HEK293 (cell line): ENCODE results near the gene SLC12A4.

Source experiments
- KLF1 ChIP-seq: fragments of 450-650 bp; formaldehyde crosslinking; IDR thresholded peaks from 2 replicates; pipeline ENCODE4 v1.5.1; 2016; ENCODE audit warnings: missing biosample characterization, missing genetic modification characterization
- KLF16 ChIP-seq: fragments of 450-650 bp; formaldehyde crosslinking; IDR thresholded peaks from 2 replicates; pipeline ENCODE4 v1.5.1; 2017; ENCODE audit warnings: missing biosample characterization, missing genetic modification characterization
- OVOL3 ChIP-seq: fragments of 450-650 bp; formaldehyde crosslinking; IDR thresholded peaks from 2 replicates; pipeline ENCODE4 v1.5.1; 2016; ENCODE audit warnings: missing biosample characterization, missing genetic modification characterization
- PRDM2 ChIP-seq: fragments of 450-650 bp; formaldehyde crosslinking; IDR thresholded peaks from 2 replicates; pipeline ENCODE4 v1.5.1; 2016; ENCODE audit warnings: missing biosample characterization, missing genetic modification characterization, borderline replicate concordance
- WT1 ChIP-seq: fragments of 450-650 bp; formaldehyde crosslinking; IDR thresholded peaks from 2 replicates; pipeline ENCODE4 v1.5.1; 2016; ENCODE audit warnings: missing biosample characterization, missing genetic modification characterization
- ZEB2 ChIP-seq: fragments of 450-650 bp; formaldehyde crosslinking; IDR thresholded peaks from 2 replicates; pipeline ENCODE4 v1.5.1; 2016; ENCODE audit warnings: missing biosample characterization, missing genetic modification characterization
- ZNF146 ChIP-seq: fragments of 450-650 bp; formaldehyde crosslinking; IDR thresholded peaks from 2 replicates; pipeline ENCODE4 v1.5.1; 2016; ENCODE audit warnings: missing biosample characterization, missing genetic modification characterization
- ZNF169 ChIP-seq: fragments of 450-650 bp; formaldehyde crosslinking; IDR thresholded peaks from 2 replicates; pipeline ENCODE4 v1.5.1; 2016; ENCODE audit warnings: missing biosample characterization, missing genetic modification characterization
- ZNF174 ChIP-seq: fragments of 450-650 bp; formaldehyde crosslinking; IDR thresholded peaks from 2 replicates; pipeline ENCODE4 v1.5.0; 2017; ENCODE audit warnings: missing biosample characterization, mild to moderate bottlenecking, missing genetic modification characterization
- ZNF221 ChIP-seq: fragments of 450-650 bp; formaldehyde crosslinking; IDR thresholded peaks from 2 replicates; pipeline ENCODE4 v1.5.1; 2017; ENCODE audit warnings: missing biosample characterization, missing genetic modification characterization, borderline replicate concordance
- ZNF23 ChIP-seq: fragments of 450-650 bp; formaldehyde crosslinking; IDR thresholded peaks from 2 replicates; pipeline ENCODE4 v1.5.1; 2016; ENCODE audit warnings: missing biosample characterization, missing genetic modification characterization, borderline replicate concordance
- ZNF335 ChIP-seq: fragments of 450-650 bp; formaldehyde crosslinking; conservative IDR thresholded peaks from 2 replicates; pipeline ENCODE4 v1.5.1; 2016; ENCODE audit warnings: missing biosample characterization, missing genetic modification characterization
- ZNF366 ChIP-seq: fragments of 450-650 bp; formaldehyde crosslinking; conservative IDR thresholded peaks from 2 replicates; pipeline ENCODE4 v1.5.1; 2016; ENCODE audit warnings: missing biosample characterization, missing genetic modification characterization
- ZNF394 ChIP-seq: fragments of 450-650 bp; formaldehyde crosslinking; IDR thresholded peaks from 2 replicates; pipeline ENCODE4 v1.5.1; 2016; ENCODE audit warnings: missing biosample characterization, missing genetic modification characterization, mild to moderate bottlenecking, moderate library complexity, borderline replicate concordance
- ZNF433 ChIP-seq: fragments of 450-650 bp; formaldehyde crosslinking; IDR thresholded peaks from 2 replicates; pipeline ENCODE4 v1.5.1; 2016; ENCODE audit warnings: missing biosample characterization, missing genetic modification characterization, low read depth
- ZNF501 ChIP-seq: fragments of 450-650 bp; formaldehyde crosslinking; IDR thresholded peaks from 2 replicates; pipeline ENCODE4 v1.5.1; 2016; ENCODE audit warnings: missing biosample characterization, missing genetic modification characterization
- ZNF521 ChIP-seq: fragments of 450-650 bp; formaldehyde crosslinking; IDR thresholded peaks from 2 replicates; pipeline ENCODE4 v1.5.1; 2017; ENCODE audit warnings: missing biosample characterization, mild to moderate bottlenecking, missing genetic modification characterization
- ZNF610 ChIP-seq: fragments of 450-650 bp; formaldehyde crosslinking; IDR thresholded peaks from 2 replicates; pipeline ENCODE4 v1.5.1; 2016; ENCODE audit warnings: missing biosample characterization, missing genetic modification characterization, borderline replicate concordance
- ZNF623 ChIP-seq: fragments of 450-650 bp; formaldehyde crosslinking; IDR thresholded peaks from 2 replicates; pipeline ENCODE4 v1.5.1; 2016; ENCODE audit warnings: missing biosample characterization, missing genetic modification characterization
- ZNF660 ChIP-seq: fragments of 450-650 bp; IDR thresholded peaks from 2 replicates; pipeline ENCODE4 v1.5.1; 2018; ENCODE audit warnings: missing biosample characterization, mild to moderate bottlenecking, missing genetic modification characterization
- ZNF692 ChIP-seq: fragments of 450-650 bp; formaldehyde crosslinking; IDR thresholded peaks from 2 replicates; pipeline ENCODE4 v1.5.1; 2016; ENCODE audit warnings: missing biosample characterization, missing genetic modification characterization
- ZNF785 ChIP-seq: fragments of 450-650 bp; formaldehyde crosslinking; IDR thresholded peaks from 2 replicates; pipeline ENCODE4 v1.5.1; 2016; ENCODE audit warnings: missing biosample characterization, missing genetic modification characterization
- TF ChIP-seq, protein P1 (sequence below): fragments of 450-650 bp; formaldehyde crosslinking; IDR thresholded peaks from 2 replicates; pipeline ENCODE4 v1.5.1; 2016; ENCODE audit warnings: missing biosample characterization, missing genetic modification characterization
- TF ChIP-seq, protein P2 (sequence below): fragments of 450-650 bp; formaldehyde crosslinking; IDR thresholded peaks from 2 replicates; pipeline ENCODE4 v1.5.1; 2016; ENCODE audit warnings: missing biosample characterization, missing genetic modification characterization
- TF ChIP-seq, protein P3 (sequence below): fragments of 450-650 bp; formaldehyde crosslinking; IDR thresholded peaks from 2 replicates; pipeline ENCODE4 v1.5.1; 2016; ENCODE audit warnings: missing biosample characterization, missing genetic modification characterization
- TF ChIP-seq, protein P4 (sequence below): fragments of 450-650 bp; formaldehyde crosslinking; IDR thresholded peaks from 2 replicates; pipeline ENCODE4 v1.5.1; 2016; ENCODE audit warnings: missing biosample characterization, missing genetic modification characterization

SLC12A4 gene

DNA sequence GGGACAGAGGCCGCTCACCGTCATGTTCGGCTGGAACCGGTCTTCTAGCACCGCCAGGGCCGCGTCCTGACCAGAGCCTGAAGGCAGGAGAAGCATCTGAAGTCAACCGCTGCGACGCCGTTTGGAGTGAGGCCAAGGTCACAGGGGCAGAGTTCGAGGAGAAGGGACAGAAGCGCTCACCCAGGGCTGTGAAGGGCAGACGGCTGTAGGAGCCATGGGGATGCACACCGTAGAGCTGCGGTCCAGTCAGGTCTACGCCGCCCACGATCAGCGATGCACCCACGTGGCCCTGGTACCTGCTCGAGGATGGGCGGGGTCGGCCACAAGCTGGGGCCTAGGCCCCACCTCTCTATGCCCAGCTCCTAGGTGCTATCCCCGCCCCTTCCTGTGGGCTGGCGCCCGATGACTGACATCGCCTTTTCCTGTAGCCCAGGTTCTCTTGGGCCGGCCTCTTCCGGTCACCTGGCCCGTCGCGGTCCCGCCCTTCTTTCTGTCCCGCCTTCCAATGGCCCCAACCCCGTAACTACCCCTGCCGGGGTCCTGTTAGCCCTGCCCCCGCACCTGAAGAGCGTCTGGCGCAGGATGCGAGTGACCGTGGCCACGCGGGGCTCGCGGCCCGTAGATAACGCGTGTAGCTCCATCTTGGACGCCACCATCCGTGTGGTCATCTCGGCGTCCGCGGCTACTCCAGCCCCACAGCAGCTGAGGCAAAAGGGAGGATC, 32.9 kb downstream of the SLC12A4 start (continued):
- TF ChIP-seq ZNF623 (tag by site-specific recombination), result no peak
- TF ChIP-seq ZEB2 (tag by site-specific recombination), result peak; percentile 80
- peak; percentile 81 for TF ChIP-seq KLF16 (tag by site-specific recombination)
- TF ChIP-seq, protein P1, sequence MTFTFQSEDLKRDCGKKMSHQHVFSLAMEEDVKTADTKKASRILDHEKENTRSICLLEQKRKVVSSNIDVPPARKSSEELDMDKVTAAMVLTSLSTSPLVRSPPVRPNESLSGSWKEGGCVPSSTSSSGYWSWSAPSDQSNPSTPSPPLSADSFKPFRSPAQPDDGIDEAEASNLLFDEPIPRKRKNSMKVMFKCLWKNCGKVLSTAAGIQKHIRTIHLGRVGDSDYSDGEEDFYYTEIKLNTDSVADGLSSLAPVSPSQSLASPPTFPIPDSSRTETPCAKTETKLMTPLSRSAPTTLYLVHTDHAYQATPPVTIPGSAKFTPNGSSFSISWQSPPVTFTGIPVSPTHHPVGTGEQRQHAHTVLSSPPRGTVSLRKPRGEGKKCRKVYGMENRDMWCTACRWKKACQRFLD (tag by site-specific recombination), result no peak
- no peak for TF ChIP-seq ZNF521 (tag by site-specific recombination)
- TF ChIP-seq, protein P2, sequence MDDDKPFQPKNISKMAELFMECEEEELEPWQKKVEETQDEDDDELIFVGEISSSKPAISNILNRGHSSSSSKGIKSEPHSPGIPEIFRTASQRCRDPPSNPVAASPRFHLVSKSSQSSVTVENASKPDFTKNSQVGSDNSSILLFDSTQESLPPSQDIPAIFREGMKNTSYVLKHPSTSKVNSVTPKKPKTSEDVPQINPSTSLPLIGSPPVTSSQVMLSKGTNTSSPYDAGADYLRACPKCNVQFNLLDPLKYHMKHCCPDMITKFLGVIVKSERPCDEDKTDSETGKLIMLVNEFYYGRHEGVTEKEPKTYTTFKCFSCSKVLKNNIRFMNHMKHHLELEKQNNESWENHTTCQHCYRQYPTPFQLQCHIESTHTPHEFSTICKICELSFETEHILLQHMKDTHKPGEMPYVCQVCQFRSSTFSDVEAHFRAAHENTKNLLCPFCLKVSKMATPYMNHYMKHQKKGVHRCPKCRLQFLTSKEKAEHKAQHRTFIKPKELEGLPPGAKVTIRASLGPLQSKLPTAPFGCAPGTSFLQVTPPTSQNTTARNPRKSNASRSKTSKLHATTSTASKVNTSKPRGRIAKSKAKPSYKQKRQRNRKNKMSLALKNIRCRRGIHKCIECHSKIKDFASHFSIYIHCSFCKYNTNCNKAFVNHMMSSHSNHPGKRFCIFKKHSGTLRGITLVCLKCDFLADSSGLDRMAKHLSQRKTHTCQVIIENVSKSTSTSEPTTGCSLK (tag by site-specific recombination), result no peak
- peak; percentile 71 for TF ChIP-seq ZNF501
- no peak for TF ChIP-seq ZNF221 (tag by site-specific recombination)
- TF ChIP-seq ZNF692 (tag by site-specific recombination), result peak; percentile 40; the same call in 1 of the 2 replicates
- TF ChIP-seq KLF1 (tag by site-specific recombination), result peak; percentile 77
- TF ChIP-seq ZNF146 (tag by site-specific recombination), result no peak
- 0 out of 2 replicates have a peak, but pooled peaks have one; percentile 27 for TF ChIP-seq ZNF785 (tag by site-specific recombination)
- TF ChIP-seq ZNF610 (tag by site-specific recombination), result 0 out of 2 replicates have a peak, but pooled peaks have one; percentile 37
- 0 out of 2 replicates have a peak, but pooled peaks have one; percentile 51 for TF ChIP-seq ZNF169
- peak; percentile 41; the same call in 1 of the 2 replicates for TF ChIP-seq ZNF660
- TF ChIP-seq, protein P3, sequence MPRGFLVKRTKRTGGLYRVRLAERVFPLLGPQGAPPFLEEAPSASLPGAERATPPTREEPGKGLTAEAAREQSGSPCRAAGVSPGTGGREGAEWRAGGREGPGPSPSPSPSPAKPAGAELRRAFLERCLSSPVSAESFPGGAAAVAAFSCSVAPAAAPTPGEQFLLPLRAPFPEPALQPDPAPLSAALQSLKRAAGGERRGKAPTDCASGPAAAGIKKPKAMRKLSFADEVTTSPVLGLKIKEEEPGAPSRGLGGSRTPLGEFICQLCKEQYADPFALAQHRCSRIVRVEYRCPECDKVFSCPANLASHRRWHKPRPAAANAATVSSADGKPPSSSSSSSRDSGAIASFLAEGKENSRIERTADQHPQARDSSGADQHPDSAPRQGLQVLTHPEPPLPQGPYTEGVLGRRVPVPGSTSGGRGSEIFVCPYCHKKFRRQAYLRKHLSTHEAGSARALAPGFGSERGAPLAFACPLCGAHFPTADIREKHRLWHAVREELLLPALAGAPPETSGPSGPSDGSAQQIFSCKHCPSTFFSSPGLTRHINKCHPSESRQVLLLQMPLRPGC (tag by site-specific recombination), result peak; percentile 48; the same call in 1 of the 2 replicates
- peak; percentile 73; the same call in 1 of the 2 replicates for TF ChIP-seq ZNF394 (tag by site-specific recombination)
- no peak for TF ChIP-seq PRDM2
- TF ChIP-seq ZNF366 (tag by site-specific recombination), result peak; percentile 64
- TF ChIP-seq ZNF335 (tag by site-specific recombination), result peak; percentile 95
- peak; percentile 61; the same call in 1 of the 2 replicates for TF ChIP-seq WT1 (tag by site-specific recombination)
- TF ChIP-seq ZNF433 (tag by site-specific recombination), result no peak
- TF ChIP-seq ZNF23 (tag by site-specific recombination), result no peak
- TF ChIP-seq, protein P4, sequence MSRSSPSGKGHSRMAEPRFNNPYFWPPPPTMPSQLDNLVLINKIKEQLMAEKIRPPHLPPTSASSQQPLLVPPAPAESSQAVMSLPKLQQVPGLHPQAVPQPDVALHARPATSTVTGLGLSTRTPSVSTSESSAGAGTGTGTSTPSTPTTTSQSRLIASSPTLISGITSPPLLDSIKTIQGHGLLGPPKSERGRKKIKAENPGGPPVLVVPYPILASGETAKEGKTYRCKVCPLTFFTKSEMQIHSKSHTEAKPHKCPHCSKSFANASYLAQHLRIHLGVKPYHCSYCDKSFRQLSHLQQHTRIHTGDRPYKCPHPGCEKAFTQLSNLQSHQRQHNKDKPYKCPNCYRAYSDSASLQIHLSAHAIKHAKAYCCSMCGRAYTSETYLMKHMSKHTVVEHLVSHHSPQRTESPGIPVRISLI (tag by site-specific recombination), result no peak
- no peak for TF ChIP-seq ZNF174
- TF ChIP-seq OVOL3 (tag by site-specific recombination), result 0 out of 2 replicates have a peak, but pooled peaks have one; percentile 24
